Measurements from ENCODE around the gene SGIP1. TPM values are rescaled to one million over a fixed set of nuclear protein-coding genes. Genes with fewer than 3 reads are reported as not detected.

SGIP1 gene
- polyA plus RNA-seq, 1 of the 3 experiments (the other 2 are of a cell fraction): 15.5 TPM

GRCh38 chr1:66678146-66678545 lies 144.2 kb downstream of the SGIP1 start:
- Histone ChIP-seq H3K36me3 (replicated peaks in 1 of 2; ENCODE audit: control insufficient read depth in 1 of 2, insufficient read depth in 2 of 2, low read length in 1 of 2) (peaks cover 12 to 69% of the 10 kb centered on the region in 2 experiments), H3K79me2 (ENCODE audit: insufficient read depth) (no peaks in the 10 kb centered on the region), H4K20me1 (ENCODE audit: insufficient read depth) (no peaks in the 10 kb centered on the region), H2AFZ (ENCODE audit: low read depth) (no peak overlapping the region), H3K9ac (no peak overlapping the region; the same call in 1 of the 2 replicates), H3K27ac (ENCODE audit: low read depth in 2 of 2, low read length in 1 of 2) (peak overlapping the region in 1 of 2 experiments; percentile 95; a peak in 2 of 4 replicates), H3K9me2 (no peaks in the 10 kb centered on the region), H3K4me2 (no peak overlapping the region; the same call in 1 of the 2 replicates), H3F3A (replicated peaks; ENCODE audit: insufficient read depth) (peaks cover 33% of the 10 kb centered on the region), H3K4me3 (ENCODE audit: low read depth in 2 of 2, low read length in 1 of 2) (no peak overlapping the region), H3K27me3 (ENCODE audit: insufficient read depth) (no peaks in the 10 kb centered on the region), H3K4me1 (ENCODE audit: control insufficient read depth in 1 of 2, insufficient read depth in 2 of 2, low read depth in 1 of 2, low read length in 1 of 2) (peaks cover 0 to 26% of the 10 kb centered on the region in 2 experiments; a peak in 2 of 4 replicates), H3K9me3 (no peaks in the 10 kb centered on the region)
- no peak for DNase-seq
- ChIA-PET POLR2A (no interaction called here), CTCF (interaction anchor here (1.1 kb wide), 1 partner anchor 174 kb away, joined by 3 read pairs; no protein-coding TSS in a partner anchor)
- TF ChIP-seq RAD21 (IDR thresholded peaks at IDR 0.05; ENCODE audit: low read length): no peak
- TF ChIP-seq GABPA (IDR thresholded peaks at IDR 0.05; ENCODE audit: low read depth): no peak
- no peak for TF ChIP-seq FOXJ3 (CRISPR knock-in tag; IDR thresholded peaks at IDR 0.05)
- no peak for TF ChIP-seq NRF1 (IDR thresholded peaks at IDR 0.05; ENCODE audit: low read depth, low read length)
- 95% methylated on average over 1 of the region's 1 CpG for WGBS (ENCODE audit: low lambda C conversion rate)

GRCh38 chr1:66679140-66679539 lies 145.2 kb downstream of the SGIP1 start:
- no peaks in the 10 kb centered on the region for H3K9me3 ChIP-seq
- DNase-seq: no peak
- H3K4me3 ChIP-seq (ENCODE audit: low read depth in 2 of 2, low read length in 1 of 2): no peak overlapping the region
- peaks cover 12 to 70% of the 10 kb centered on the region in 2 experiments for H3K36me3 ChIP-seq (replicated peaks in 1 of 2; ENCODE audit: control insufficient read depth in 1 of 2, insufficient read depth in 2 of 2, low read length in 1 of 2)
- H4K20me1 ChIP-seq (ENCODE audit: insufficient read depth): no peaks in the 10 kb centered on the region
- peaks cover 0 to 26% of the 10 kb centered on the region in 2 experiments; a peak in 2 of 4 replicates for H3K4me1 ChIP-seq (ENCODE audit: control insufficient read depth in 1 of 2, insufficient read depth in 2 of 2, low read depth in 1 of 2, low read length in 1 of 2)
- H3K27me3 ChIP-seq (ENCODE audit: insufficient read depth): no peaks in the 10 kb centered on the region
- no peaks in the 10 kb centered on the region for H3K9me2 ChIP-seq
- H2AFZ ChIP-seq (ENCODE audit: low read depth): no peak overlapping the region
- H3K27ac ChIP-seq (ENCODE audit: low read depth in 2 of 2, low read length in 1 of 2): no peak overlapping the region
- TF ChIP-seq JUND (IDR thresholded peaks at IDR 0.05): no peak
- H3K4me2 ChIP-seq: no peak overlapping the region
- POLR2A ChIA-PET: no interaction called here
- CTCF ChIA-PET: no interaction called here
- H3K9ac ChIP-seq: no peak overlapping the region
- no peaks in the 10 kb centered on the region for H3K79me2 ChIP-seq (ENCODE audit: insufficient read depth)
- WGBS (ENCODE audit: low lambda C conversion rate): 86% methylated on average over 5 of the region's 5 CpGs
- peaks cover 34% of the 10 kb centered on the region for H3F3A ChIP-seq (replicated peaks; ENCODE audit: insufficient read depth)

- H3K27me3 ChIP-seq (ENCODE audit: insufficient read depth): no peaks in the 10 kb centered on the region
- TF ChIP-seq PBX3 (IDR thresholded peaks at IDR 0.05) (peak; percentile 45), RAD21 (IDR thresholded peaks at IDR 0.05; ENCODE audit: low read length) (no peak)
- peaks cover 35% of the 10 kb centered on the region for H3F3A ChIP-seq (replicated peaks; ENCODE audit: insufficient read depth)
- no peak for DNase-seq
- H4K20me1 ChIP-seq (ENCODE audit: insufficient read depth): no peaks in the 10 kb centered on the region
- no peaks in the 10 kb centered on the region for H3K9me2 ChIP-seq
- WGBS (ENCODE audit: low lambda C conversion rate): 100% methylated on average over 2 of the region's 2 CpGs
- ChIA-PET CTCF (interaction anchor here (0.6 kb wide), 1 partner anchor 530 kb away, joined by 3 read pairs; no protein-coding TSS in a partner anchor), POLR2A (no interaction called here)
- no peak overlapping the region for H3K4me2 ChIP-seq
- H2AFZ ChIP-seq (ENCODE audit: low read depth): no peak overlapping the region
- H3K4me3 ChIP-seq (ENCODE audit: low read depth in 2 of 2, low read length in 1 of 2): no peak overlapping the region
- H3K79me2 ChIP-seq (ENCODE audit: insufficient read depth): no peaks in the 10 kb centered on the region
- H3K4me1 ChIP-seq (ENCODE audit: control insufficient read depth in 1 of 2, insufficient read depth in 2 of 2, low read depth in 1 of 2, low read length in 1 of 2): peaks cover 0 to 20% of the 10 kb centered on the region in 2 experiments; a peak in 3 of 4 replicates
- H3K9me3 ChIP-seq: no peaks in the 10 kb centered on the region
- peaks cover 12 to 80% of the 10 kb centered on the region in 2 experiments for H3K36me3 ChIP-seq (replicated peaks in 1 of 2; ENCODE audit: control insufficient read depth in 1 of 2, insufficient read depth in 2 of 2, low read length in 1 of 2)
- H3K9ac ChIP-seq: no peak overlapping the region
- H3K27ac ChIP-seq (ENCODE audit: low read depth in 2 of 2, low read length in 1 of 2): no peak overlapping the region
Observed at GRCh38 chr1:66681686-66682085, 147.7 kb downstream of the SGIP1 start.

All from SK-N-SH (cell line).